H1 (cell line): Measurements from ENCODE around the gene DCDC1.

Source experiments
- CEBPB ChIP-seq: IDR thresholded peaks from 2 replicates; pipeline ENCODE4 v1.6.1; 2012; ENCODE audit warnings: low read depth, low read length
- CHD2 ChIP-seq: IDR thresholded peaks from 2 replicates; pipeline ENCODE4 v1.6.1; 2012; ENCODE audit warnings: low read length, improper control_type of control experiment
- CTCF ChIP-seq, 3 experiments: IDR thresholded peaks; 1 replicate in 2 of 3; 2 replicates in 1 of 3; pipeline versions ENCODE4 v1.5.1 to v1.6.1; 2011; ENCODE audit warnings: low read length in 3 of 3, mild to moderate bottlenecking in 3 of 3, inconsistent platforms in 2 of 3, low read depth in 1 of 3, moderate library complexity in 1 of 3; ENCODE audit not compliant: insufficient read depth in 1 of 3; ENCODE audit errors: control extremely low read depth in 1 of 3
- KDM1A ChIP-seq: fragments of 200-600, 300-600 bp; sonication (generic); IDR thresholded peaks from 2 replicates; pipeline ENCODE4 v1.7.1; 2016; ENCODE audit warnings: mild to moderate bottlenecking, low read length, borderline replicate concordance
- POLR2A ChIP-seq, 2 experiments: IDR thresholded peaks; 1 replicate in 1 of 2; 2 replicates in 1 of 2; pipeline ENCODE4 v1.6.1; 2011; ENCODE audit warnings: low read depth in 2 of 2, low read length in 2 of 2, mild to moderate bottlenecking in 2 of 2; ENCODE audit errors: control extremely low read depth in 1 of 2
- RAD21 ChIP-seq, 2 experiments: IDR thresholded peaks in 1 of 2; conservative IDR thresholded peaks in 1 of 2; 2 replicates each; pipeline ENCODE4 v1.6.1; 2011; ENCODE audit warnings: low read depth in 2 of 2, low read length in 2 of 2, improper control_type of control experiment in 1 of 2, inconsistent platforms in 1 of 2, mild to moderate bottlenecking in 1 of 2, moderate library complexity in 1 of 2
- RFX5 ChIP-seq: IDR thresholded peaks from 2 replicates; pipeline ENCODE4 v1.6.1; 2011; ENCODE audit warnings: low read depth, low read length, improper control_type of control experiment, borderline replicate concordance
- TBP ChIP-seq: IDR thresholded peaks from 2 replicates; pipeline ENCODE4 v1.6.1; 2011; ENCODE audit warnings: low read depth, low read length, improper control_type of control experiment

GRCh38 chr11:31132531-31133421, 236.8 kb downstream of the DCDC1 start:
- no peak for TF ChIP-seq CTCF (IDR thresholded peaks at IDR 0.05; ENCODE audit: control extremely low read depth in 1 of 3, insufficient read depth in 1 of 3, low read depth in 1 of 3, low read length in 3 of 3)
- no peak for TF ChIP-seq CHD2
- no peak for TF ChIP-seq CEBPB
- TF ChIP-seq TBP = no peak
- no peak for TF ChIP-seq RAD21 (IDR thresholded peaks at IDR 0.05 in 1 of 2, conservative IDR thresholded peaks at IDR 0.05 in 1 of 2; ENCODE audit: low read depth in 2 of 2, low read length in 2 of 2)
- no peak for TF ChIP-seq POLR2A (IDR thresholded peaks at IDR 0.05; ENCODE audit: control extremely low read depth in 1 of 2, low read depth in 2 of 2, low read length in 2 of 2)
- no peak for TF ChIP-seq RFX5
- TF ChIP-seq KDM1A = no peak
